Measurements from ENCODE around the gene CNOT3. TPM values are rescaled to one million over a fixed set of nuclear protein-coding genes. Genes with fewer than 3 reads are reported as not detected.
"Not testable (repeated sequence)": the region's sequence is repeated elsewhere in the genome, so short reads cannot be mapped to it uniquely, and the experiment has no call there.

Gene CNOT3
- total and polyA plus RNA-seq, 4 donors: 23.5 to 40.4 (median 28.8) TPM

GRCh38 chr19:54180691-54181091 is 43.1 kb downstream of the CNOT3 start:
- DNase-seq: no peak
- no peak for ATAC-seq (ENCODE audit: insufficient read depth, low FRiP score)
- peaks cover 0 to 25% (median 10%) of the 10 kb centered on the region in 4 donors for H3K36me3 ChIP-seq (ENCODE audit: control insufficient read depth in 4 of 4, insufficient read depth in 4 of 4, low read length in 4 of 4)
- no peak overlapping the region for H3K27ac ChIP-seq (ENCODE audit: low read depth in 1 of 2, low read length in 1 of 2)
- H3K27me3 ChIP-seq (ENCODE audit: control insufficient read depth in 3 of 3, insufficient read depth in 3 of 3, low read length in 2 of 3): no peaks in the 10 kb centered on the region
- no peak overlapping the region for H3K4me3 ChIP-seq
- no peaks in the 10 kb centered on the region for H3K9me3 ChIP-seq (ENCODE audit: control insufficient read depth in 4 of 4, insufficient read depth in 3 of 4, low read length in 3 of 4)
- 96 to 97% methylated on average over 37 of the region's 37 CpGs for WGBS, 2 donors
- H3K9ac ChIP-seq (ENCODE audit: insufficient read depth in 1 of 2, low read length in 2 of 2): no peak overlapping the region
- TF ChIP-seq, protein P1, sequence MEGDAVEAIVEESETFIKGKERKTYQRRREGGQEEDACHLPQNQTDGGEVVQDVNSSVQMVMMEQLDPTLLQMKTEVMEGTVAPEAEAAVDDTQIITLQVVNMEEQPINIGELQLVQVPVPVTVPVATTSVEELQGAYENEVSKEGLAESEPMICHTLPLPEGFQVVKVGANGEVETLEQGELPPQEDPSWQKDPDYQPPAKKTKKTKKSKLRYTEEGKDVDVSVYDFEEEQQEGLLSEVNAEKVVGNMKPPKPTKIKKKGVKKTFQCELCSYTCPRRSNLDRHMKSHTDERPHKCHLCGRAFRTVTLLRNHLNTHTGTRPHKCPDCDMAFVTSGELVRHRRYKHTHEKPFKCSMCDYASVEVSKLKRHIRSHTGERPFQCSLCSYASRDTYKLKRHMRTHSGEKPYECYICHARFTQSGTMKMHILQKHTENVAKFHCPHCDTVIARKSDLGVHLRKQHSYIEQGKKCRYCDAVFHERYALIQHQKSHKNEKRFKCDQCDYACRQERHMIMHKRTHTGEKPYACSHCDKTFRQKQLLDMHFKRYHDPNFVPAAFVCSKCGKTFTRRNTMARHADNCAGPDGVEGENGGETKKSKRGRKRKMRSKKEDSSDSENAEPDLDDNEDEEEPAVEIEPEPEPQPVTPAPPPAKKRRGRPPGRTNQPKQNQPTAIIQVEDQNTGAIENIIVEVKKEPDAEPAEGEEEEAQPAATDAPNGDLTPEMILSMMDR (IDR thresholded peaks at IDR 0.05; ENCODE audit: control extremely low read depth, extremely low read depth): no peak
- H3K4me1 ChIP-seq (ENCODE audit: control insufficient read depth in 5 of 5, insufficient read depth in 5 of 5, low read length in 5 of 5): peaks cover 0 to 2% (median 0%) of the 10 kb centered on the region in 5 donors

GRCh38 chr19:54181894-54182293 is 44.3 kb downstream of the CNOT3 start:
- not testable (repeated sequence) for H3K4me3 ChIP-seq; H3K27me3 ChIP-seq (ENCODE audit: control insufficient read depth in 3 of 3, insufficient read depth in 3 of 3, low read length in 2 of 3); DNase-seq; H3K4me1 ChIP-seq (ENCODE audit: control insufficient read depth in 5 of 5, insufficient read depth in 5 of 5, low read length in 5 of 5); H3K9ac ChIP-seq (ENCODE audit: insufficient read depth in 1 of 2, low read length in 2 of 2); H3K9me3 ChIP-seq (ENCODE audit: control insufficient read depth in 4 of 4, insufficient read depth in 3 of 4, low read length in 3 of 4); H3K27ac ChIP-seq (ENCODE audit: low read depth in 1 of 2, low read length in 1 of 2); ATAC-seq (ENCODE audit: insufficient read depth, low FRiP score)
- H3K36me3 ChIP-seq (ENCODE audit: control insufficient read depth in 4 of 4, insufficient read depth in 4 of 4, low read length in 4 of 4): peaks cover 0 to 25% (median 13%) of the 10 kb centered on the region in 4 donors
- 77 to 87% methylated on average over 3 of the region's 3 CpGs for WGBS, 2 donors

DNA sequence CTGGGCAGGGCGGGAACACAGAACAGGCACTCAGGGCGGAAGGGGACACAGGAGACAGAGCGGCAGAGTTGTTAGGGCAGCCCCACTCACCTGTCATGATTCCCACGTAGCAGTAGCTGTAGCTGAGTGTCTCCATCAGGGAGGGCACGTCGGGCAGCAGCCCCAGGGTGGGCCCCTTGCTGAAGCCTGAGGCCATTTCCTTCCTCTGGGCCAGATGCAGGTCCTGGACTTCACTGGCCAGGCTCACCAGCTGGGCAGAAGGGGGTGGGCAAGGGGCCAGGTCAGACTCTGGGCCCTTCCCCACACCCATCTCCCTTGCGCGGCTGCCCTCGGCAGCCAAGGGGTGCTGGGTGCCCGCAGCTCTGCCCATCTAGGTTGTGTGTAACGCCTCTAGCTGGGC is 45.9 kb downstream of the CNOT3 start:
- peaks cover 0 to 6% (median under 1%) of the 10 kb centered on the region in 5 donors for H3K4me1 ChIP-seq (ENCODE audit: control insufficient read depth in 5 of 5, insufficient read depth in 5 of 5, low read length in 5 of 5)
- WGBS, 2 donors: 71 to 92% methylated on average over 8 to 11 of the region's 11 CpGs
- H3K4me3 ChIP-seq: no peak overlapping the region
- TF ChIP-seq, protein P1 (IDR thresholded peaks at IDR 0.05; ENCODE audit: control extremely low read depth, extremely low read depth): no peak
- no peaks in the 10 kb centered on the region for H3K27me3 ChIP-seq (ENCODE audit: control insufficient read depth in 3 of 3, insufficient read depth in 3 of 3, low read length in 2 of 3)
- H3K36me3 ChIP-seq (ENCODE audit: control insufficient read depth in 4 of 4, insufficient read depth in 4 of 4, low read length in 4 of 4): peaks cover 0 to 19% (median 16%) of the 10 kb centered on the region in 4 donors
- H3K9me3 ChIP-seq (ENCODE audit: control insufficient read depth in 4 of 4, insufficient read depth in 3 of 4, low read length in 3 of 4): no peaks in the 10 kb centered on the region
- DNase-seq: no peak
- no peak overlapping the region for H3K9ac ChIP-seq (ENCODE audit: insufficient read depth in 1 of 2, low read length in 2 of 2)
- ATAC-seq (ENCODE audit: insufficient read depth, low FRiP score): no peak
- no peak overlapping the region for H3K27ac ChIP-seq (ENCODE audit: low read depth in 1 of 2, low read length in 1 of 2)

GRCh38 chr19:54186351-54186750 is 48.8 kb downstream of the CNOT3 start:
- 87 to 90% methylated on average over 8 of the region's 8 CpGs for WGBS, 2 donors

More at GRCh38 chr19:54186351-54186750, 48.8 kb downstream of the CNOT3 start:
- Histone ChIP-seq H3K9me3 (ENCODE audit: control insufficient read depth in 4 of 4, insufficient read depth in 3 of 4, low read length in 3 of 4) (no peaks in the 10 kb centered on the region), H3K27ac (ENCODE audit: low read depth in 1 of 2, low read length in 1 of 2) (no peak overlapping the region), H3K27me3 (ENCODE audit: control insufficient read depth in 3 of 3, insufficient read depth in 3 of 3, low read length in 2 of 3) (no peaks in the 10 kb centered on the region), H3K9ac (ENCODE audit: insufficient read depth in 1 of 2, low read length in 2 of 2) (no peak overlapping the region), H3K4me3 (no peak overlapping the region), H3K36me3 (ENCODE audit: control insufficient read depth in 4 of 4, insufficient read depth in 4 of 4, low read length in 4 of 4) (peaks cover 0 to 16% (median 6%) of the 10 kb centered on the region in 4 donors), H3K4me1 (ENCODE audit: control insufficient read depth in 5 of 5, insufficient read depth in 5 of 5, low read length in 5 of 5) (peaks cover 0 to 10% (median 4%) of the 10 kb centered on the region in 5 donors)
- ATAC-seq (ENCODE audit: insufficient read depth, low FRiP score) (no peak), DNase-seq (no peak)
- TF ChIP-seq, protein P1 (IDR thresholded peaks at IDR 0.05; ENCODE audit: control extremely low read depth, extremely low read depth): no peak
